HL-60/S4 (cell line): ENCODE data around the gene OSBPL3.

Experiments
- in situ Hi-C: fragments of 300-500 bp; cut with MboI; formaldehyde crosslinking; loops from 2 replicates; pipeline ENCODE4 v1.14.3; 2022; ENCODE audit warnings: low sequenced_read_pairs

The OSBPL3 gene

GRCh38 chr7:24868741-24869140 is 111.2 kb downstream of the OSBPL3 start:
- in situ Hi-C loops, result no loop called here

- in situ Hi-C loops, result no loop called here
These were observed 113.9 kb downstream of the OSBPL3 start for GRCh38 chr7:24866004-24866615.

GRCh38 chr7:24864214-24864817 is 115.7 kb downstream of the OSBPL3 start:
- in situ Hi-C loops, result no loop called here

GRCh38 chr7:24863626-24864025 is 116.4 kb downstream of the OSBPL3 start:
- in situ Hi-C loops, result no loop called here

- in situ Hi-C loops, result no loop called here
These were observed 117.5 kb downstream of the OSBPL3 start for GRCh38 chr7:24862461-24862860.

- in situ Hi-C loops, result no loop called here
These were observed 118.6 kb downstream of the OSBPL3 start for GRCh38 chr7:24861336-24861735.

- in situ Hi-C loops, result no loop called here
These were observed 119.4 kb downstream of the OSBPL3 start for GRCh38 chr7:24860611-24861010.

GRCh38 chr7:24858108-24858977 is 121.6 kb downstream of the OSBPL3 start:
- in situ Hi-C loops, result no loop called here

- in situ Hi-C loops, result no loop called here
These were observed 122.4 kb downstream of the OSBPL3 start for GRCh38 chr7:24857623-24858022.

GRCh38 chr7:24854866-24855265 is 125.1 kb downstream of the OSBPL3 start:
- in situ Hi-C loops, result no loop called here

- in situ Hi-C loops, result no loop called here
These were observed 128.2 kb downstream of the OSBPL3 start for GRCh38 chr7:24851786-24852185.

GRCh38 chr7:24848878-24849277 is 131.1 kb downstream of the OSBPL3 start:
- in situ Hi-C loops, result no loop called here

GRCh38 chr7:24847754-24848153 is 132.2 kb downstream of the OSBPL3 start:
- in situ Hi-C loops, result no loop called here

GRCh38 chr7:24843821-24844434 is 136.1 kb downstream of the OSBPL3 start:
- in situ Hi-C loops, result no loop called here

GRCh38 chr7:24842449-24843241 is 137.3 kb downstream of the OSBPL3 start:
- in situ Hi-C loops, result no loop called here

GRCh38 chr7:24842029-24842428 is 137.9 kb downstream of the OSBPL3 start:
- in situ Hi-C loops, result no loop called here

GRCh38 chr7:24840563-24840962 is 139.4 kb downstream of the OSBPL3 start:
- in situ Hi-C loops, result no loop called here

GRCh38 chr7:24836084-24836483 is 143.9 kb downstream of the OSBPL3 start:
- in situ Hi-C loops, result no loop called here

- in situ Hi-C loops, result no loop called here
These were observed 144.3 kb downstream of the OSBPL3 start for GRCh38 chr7:24835643-24836042.

GRCh38 chr7:24834128-24834798 is 145.7 kb downstream of the OSBPL3 start:
- in situ Hi-C loops, result no loop called here
